GM21528 (cell line): ENCODE data around the gene PHETA2.
A peak's percentile ranks its signal among the peaks of the same experiment; 100 is the strongest.
"Not testable (repeated sequence)": the region's sequence is repeated elsewhere in the genome, so short reads cannot be mapped to it uniquely, and the experiment has no call there.

Experiments
- ATAC-seq: cut with Tn5 transposase; IDR thresholded peaks from one replicate; pipeline ENCODE4 v1.9.1; 2021; ENCODE audit warnings: mild to moderate bottlenecking, moderate library complexity; ENCODE audit not compliant: unreplicated experiment, low FRiP score

PHETA2 gene

GRCh38 chr22:42068291-42068690 lies 5.8 kb upstream of the PHETA2 start:
- no peak for ATAC-seq

- ATAC-seq: peak; percentile 31
These were observed 4.1 kb upstream of the PHETA2 start for GRCh38 chr22:42069801-42070516.

GRCh38 chr22:42070517-42071422 lies 3.3 kb upstream of the PHETA2 start, which contains the start of gene NAGA:
Gene NAGA (minus strand): TSS chr22:42070812. CDS start chr22:42070297, 515 bp downstream.
- peak; percentile 83 for ATAC-seq

GRCh38 chr22:42071508-42071907 lies 2.5 kb upstream of the PHETA2 start:
- ATAC-seq: not testable (repeated sequence)

GRCh38 chr22:42072606-42073330 lies 1.3 kb upstream of the PHETA2 start:
- no peak for ATAC-seq

- ATAC-seq: no peak
These were observed 417 bp upstream of the PHETA2 start for GRCh38 chr22:42073621-42074041.

GRCh38 chr22:42074846-42075676 lies 1.0 kb downstream of the PHETA2 start:
- no peak for ATAC-seq

GRCh38 chr22:42076764-42077485 lies 2.9 kb downstream of the PHETA2 start:
- no peak for ATAC-seq

- no peak for ATAC-seq
These were observed 3.6 kb downstream of the PHETA2 start for GRCh38 chr22:42077486-42078125.

- ATAC-seq: peak; percentile 6
These were observed 4.6 kb downstream of the PHETA2 start for GRCh38 chr22:42078469-42079318.

GRCh38 chr22:42079319-42080251 lies 5.5 kb downstream of the PHETA2 start, which contains the start of gene SMDT1:
Gene SMDT1 (plus strand): TSS chr22:42079700. CDS start chr22:42079769, 69 bp downstream.
- ATAC-seq: peak; percentile 77

- no peak for ATAC-seq
These were observed 6.2 kb downstream of the PHETA2 start for GRCh38 chr22:42080287-42080686.

GRCh38 chr22:42083119-42083518 lies 9.1 kb downstream of the PHETA2 start:
- no peak for ATAC-seq

GRCh38 chr22:42084874-42085273 lies 10.8 kb downstream of the PHETA2 start:
- no peak for ATAC-seq

- ATAC-seq: no peak
These were observed 12.0 kb downstream of the PHETA2 start for GRCh38 chr22:42086051-42086450.

GRCh38 chr22:42090596-42091454 lies 16.8 kb downstream of the PHETA2 start, which contains the start of gene NDUFA6:
Gene NDUFA6 (minus strand): TSS chr22:42090772. CDS start chr22:42090744, 28 bp downstream.
- peak; percentile 95 for ATAC-seq
